SIG-M5 treated with dmso at 0.1 percent for 504 hours (cell line): ENCODE measurements around the gene HMSD.

Experiments
- DNase-seq: peaks from one replicate; lab custom pipeline; 2025; ENCODE audit not compliant: unreplicated experiment; lab: John Stamatoyannopoulos, UW

The HMSD gene

GRCh38 chr18:63986885-63987284 lies 37.8 kb downstream of the HMSD start:
- DNase-seq: no peak

DNA sequence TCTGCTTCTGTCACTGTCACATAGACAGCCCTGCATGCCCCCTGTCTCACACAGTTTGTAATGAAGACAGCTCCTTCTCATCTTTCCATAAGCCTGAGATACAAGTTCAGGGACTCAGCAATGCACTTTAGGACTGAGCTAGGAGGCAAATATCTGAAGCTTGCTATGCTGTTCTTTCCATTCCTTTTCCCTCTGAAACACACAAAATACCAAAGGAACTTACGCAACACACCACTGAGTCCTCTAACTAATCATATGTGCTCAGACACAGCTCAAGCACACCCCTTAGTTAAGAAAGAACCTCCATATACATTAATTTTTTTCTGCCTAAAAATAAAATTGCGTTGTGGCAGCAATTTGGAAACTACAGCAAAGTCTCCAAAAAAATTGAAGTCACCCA lies 38.6 kb downstream of the HMSD start:
- no peak for DNase-seq

DNA sequence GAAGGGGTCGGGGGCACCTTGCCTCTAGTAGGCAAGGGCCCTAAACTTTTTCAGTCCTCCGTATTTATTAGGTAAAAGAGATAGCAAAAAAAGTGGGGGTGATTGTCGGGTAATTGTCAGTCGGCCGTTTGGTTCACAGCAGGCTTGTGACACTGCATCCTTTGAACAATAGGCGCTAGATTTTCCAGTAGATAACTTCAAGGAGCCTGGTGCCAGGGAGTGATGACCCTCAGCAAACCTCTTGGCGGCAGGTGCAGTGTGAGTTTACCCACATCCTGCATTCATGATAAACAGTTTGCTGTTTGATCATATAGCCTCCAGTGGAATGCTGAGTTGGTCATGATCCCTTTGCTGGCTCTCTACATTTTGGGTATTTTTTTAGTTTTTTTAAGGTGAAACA lies 43.6 kb downstream of the HMSD start:
- DNase-seq: no peak

GRCh38 chr18:63994783-63995399 lies 45.8 kb downstream of the HMSD start:
- DNase-seq: peak; percentile 22

DNA sequence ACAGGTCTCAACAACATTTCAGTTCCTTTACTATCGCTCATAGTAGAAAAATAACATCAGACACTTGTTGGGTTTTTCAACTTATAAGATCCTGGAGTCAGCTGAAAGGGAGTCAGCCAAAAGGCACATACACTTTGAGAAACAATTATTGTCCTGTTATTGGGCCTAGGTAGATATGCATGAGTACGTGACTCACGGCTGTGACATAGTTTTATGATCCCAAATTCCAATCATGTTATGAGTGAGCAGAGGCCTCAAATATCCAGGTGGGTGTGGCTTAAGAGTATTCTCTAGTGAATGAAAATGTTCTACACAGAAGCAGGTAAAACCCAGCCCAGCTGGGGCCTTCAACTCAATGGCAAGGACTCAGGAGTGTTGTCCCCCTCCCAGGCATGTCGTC lies 47.9 kb downstream of the HMSD start:
- no peak for DNase-seq

DNA sequence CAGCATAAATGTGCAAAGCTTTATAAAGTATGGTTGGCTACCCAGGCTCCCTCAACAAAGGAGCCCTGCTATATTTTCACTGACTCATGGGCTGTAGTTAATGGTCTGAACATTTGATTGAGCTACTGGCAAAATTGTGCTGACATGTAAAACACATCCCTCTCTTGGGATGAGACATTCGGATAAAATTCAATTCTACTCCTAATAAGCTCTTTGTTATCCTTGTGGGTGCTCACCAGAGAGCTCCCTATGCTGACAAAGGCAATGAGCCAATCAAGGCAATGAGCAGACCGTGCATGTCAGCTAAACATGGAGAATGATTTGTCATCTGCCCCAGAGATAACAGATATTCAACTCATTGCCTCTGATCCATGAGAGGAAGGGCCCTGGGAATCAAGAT lies 48.5 kb downstream of the HMSD start:
- DNase-seq: no peak

DNA sequence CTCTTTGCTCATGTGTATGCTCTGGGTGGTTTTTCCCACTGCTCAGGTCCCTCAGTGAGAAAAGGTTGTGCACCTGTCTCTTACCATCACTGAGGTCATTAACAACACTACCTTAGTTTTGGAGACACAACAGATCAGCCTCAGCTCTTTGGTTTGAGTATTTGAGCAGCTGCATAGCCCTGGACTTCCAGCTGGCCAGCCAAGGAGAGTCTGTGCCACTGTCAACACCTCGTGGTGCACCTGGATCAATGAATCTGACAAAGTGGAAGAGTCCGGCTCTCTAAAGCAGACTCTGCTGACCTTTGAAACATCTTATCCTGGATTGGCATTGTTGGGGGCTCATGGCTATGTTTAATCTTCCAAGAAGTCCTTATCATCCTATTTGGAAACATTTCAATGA lies 50.8 kb downstream of the HMSD start:
- DNase-seq: no peak

DNA sequence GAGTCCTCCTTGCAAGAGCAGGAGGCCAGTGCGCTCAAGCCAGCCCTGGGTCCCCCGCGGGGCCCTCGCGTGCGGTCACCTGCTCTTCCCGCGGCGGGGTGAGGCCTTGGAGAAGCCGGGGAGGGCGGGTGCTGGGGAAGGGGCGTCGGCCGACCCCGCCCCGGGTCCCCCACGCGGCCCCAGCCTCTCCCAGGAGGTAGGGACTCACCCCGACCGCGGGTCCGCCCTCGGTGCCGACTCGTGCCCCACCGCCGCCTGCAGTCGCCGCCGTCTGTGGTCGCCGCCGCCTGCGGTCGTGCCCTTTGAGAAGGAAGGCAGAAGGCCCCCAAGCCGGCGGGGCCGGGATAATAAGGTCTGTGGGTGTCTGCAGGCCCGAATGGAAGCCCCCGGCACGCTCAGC lies 53.5 kb downstream of the HMSD start:
- DNase-seq: no peak

- DNase-seq: no peak
Measured at GRCh38 chr18:64009305-64009704, 60.2 kb downstream of the HMSD start.
